Adrenal gland (tissue), 19 donors: ENCODE measurements around the gene SRGAP2B. TPM values are rescaled to one million over a fixed set of nuclear protein-coding genes. Genes with fewer than 3 reads are reported as not detected.
"Not testable (repeated sequence)": the region's sequence is repeated elsewhere in the genome, so short reads cannot be mapped to it uniquely, and the experiment has no call there.

ENCODE experiments used
- DNase-seq, 7 donors: peaks; one replicate each; pipeline ENCODE4 v3.0.0-alpha.2; 2019 to 2020
- H3K27ac ChIP-seq, 5 donors: fragments of 200-600 bp; sonication (generic) in 4 of 5; 1 replicate in 3 of 5; 2 replicates in 2 of 5; pipeline versions ENCODE4 v1.5.1 to v1.8.0; 2016 to 2020; ENCODE audit warnings: mild to moderate bottlenecking in 1 of 5
- H3K27me3 ChIP-seq: fragments of 200-600 bp; 2 replicates; pipeline ENCODE4 v1.8.0; 2021
- H3K36me3 ChIP-seq, 2 donors: fragments of 200-600 bp; replicated peaks in 1 of 2; 1 replicate in 1 of 2; 2 replicates in 1 of 2; pipeline versions ENCODE4 v1.5.1 to v1.8.0; 2018 to 2022
- H3K4me1 ChIP-seq, 2 donors: fragments of 200-600 bp; replicated peaks in 1 of 2; 1 replicate in 1 of 2; 2 replicates in 1 of 2; pipeline versions ENCODE4 v1.5.1 to v1.8.0; 2018 to 2021
- H3K4me3 ChIP-seq, 4 donors: fragments of 200-600 bp; sonication (generic) in 3 of 4; one replicate each; pipeline ENCODE4 v1.5.1; 2016 to 2018
- H3K9me3 ChIP-seq, 3 donors: fragments of 200-600 bp; sonication (generic) in 1 of 3; replicated peaks in 1 of 3; 1 replicate in 2 of 3; 2 replicates in 1 of 3; pipeline versions ENCODE4 v1.5.1 to v1.8.0; 2016 to 2021
- WGBS, 4 donors: extraction: QIAGEN DNeasy Blood & Tissue Kit in 2 of 4; methylation state at CpG; one replicate each; pipeline versions ENCODE4 v1.1.5 to v1.1.7; 2013 to 2017; 5-methylcytosine and 5-hydroxymethylcytosine counted together
- intact Hi-C, 2 donors: fragments of 100-400 bp; cut with DNase I; formaldehyde crosslinking; loops; one replicate each; pipeline versions ENCODE4 v1.14.1 to v1.15.0; 2022 to 2023
- long read RNA-seq, 10 donors: library from polyadenylated mRNA in 3 of 10; unstranded in 2 of 10; stranded (forward) in 1 of 10; transcript quantifications; one replicate each; pipeline ENCODE4 v2.0.0 and lab custom pipeline, GENCODE V29; 2021 to 2026
- polyA plus RNA-seq, 3 donors: library from polyadenylated mRNA; stranded (reverse); fragments of 200-250 nt in 2 of 3; fragments of 350-450 nt in 1 of 3; fragmentation: Illumina TruSeq in 1 of 3; extraction: RNeasy Lipid Tissue Mini Kit (QIAGEN cat#74804) in 1 of 3; gene quantifications; one replicate each; pipeline ENCODE4 v1.2.3, GENCODE V29; 2013 to 2014
- total RNA-seq, 9 donors: library from RNA; depleted of rRNA in 4 of 9; stranded (reverse); fragments of >200 nt in 4 of 9; fragments of 120-200 nt in 1 of 9; fragmentation: NEBNext Ultra II Directional in 1 of 9; extraction: Animal tissue kit (Norgen Biotek cat#: 25700) in 1 of 9; gene quantifications; one replicate each; pipeline versions ENCODE4 v1.1.0 to v1.2.4, GENCODE V29; 2013 to 2023
- donor health status: healthy with polysubstance abuse.
- donor health status: Bipolar disorder and iron deficiency.
- donor health status: DM: yes; HTN: yes; CAD: no.
- donor health status: DM: no; HTN: no; CAD: no.
- donor health status: DM: no; HTN: no; CAD: no.
- donor health status: DM: yes; HTN: yes; CAD: no.

The SRGAP2B gene
- total RNA-seq (10 to 100 TPM; 20.4 to 79.4 (median 40.8) TPM), polyA plus RNA-seq (10 to 100 TPM in 2 of 3 donors, 1 to 10 TPM in 1; 6.0 to 18.0 (median 10.3) TPM)
- long read RNA-seq, donor 1, partial matches to known transcripts, result 0 of 1 reads
- long read RNA-seq, donor 1, other reads (novel, unspliced or antisense), result 0 of 1 reads
- long read RNA-seq, donor 2, partial matches to known transcripts, result 5 of 10 reads
- long read RNA-seq, donor 2, other reads (novel, unspliced or antisense), result 5 of 10 reads
- long read RNA-seq, donor 3, result 0 reads
- long read RNA-seq, donor 4, partial matches to known transcripts, result 1 of 8 reads
- long read RNA-seq, donor 4, other reads (novel, unspliced or antisense), result 7 of 8 reads
- long read RNA-seq, donor 5, partial matches to known transcripts, result 1 of 3 reads
- long read RNA-seq, donor 5, other reads (novel, unspliced or antisense), result 2 of 3 reads
- long read RNA-seq, donor 6, partial matches to known transcripts, result 0 of 10 reads
- long read RNA-seq, donor 6, other reads (novel, unspliced or antisense), result 9 of 10 reads
- long read RNA-seq, donor 7, partial matches to known transcripts, result 5 of 6 reads
- long read RNA-seq, donor 7, other reads (novel, unspliced or antisense), result 0 of 6 reads
- long read RNA-seq, donor 8, result 0 reads
- long read RNA-seq, donor 9, partial matches to known transcripts, result 0 of 1 reads
- long read RNA-seq, donor 9, other reads (novel, unspliced or antisense), result 0 of 1 reads
- long read RNA-seq, donor 10, result 0 reads

DNA sequence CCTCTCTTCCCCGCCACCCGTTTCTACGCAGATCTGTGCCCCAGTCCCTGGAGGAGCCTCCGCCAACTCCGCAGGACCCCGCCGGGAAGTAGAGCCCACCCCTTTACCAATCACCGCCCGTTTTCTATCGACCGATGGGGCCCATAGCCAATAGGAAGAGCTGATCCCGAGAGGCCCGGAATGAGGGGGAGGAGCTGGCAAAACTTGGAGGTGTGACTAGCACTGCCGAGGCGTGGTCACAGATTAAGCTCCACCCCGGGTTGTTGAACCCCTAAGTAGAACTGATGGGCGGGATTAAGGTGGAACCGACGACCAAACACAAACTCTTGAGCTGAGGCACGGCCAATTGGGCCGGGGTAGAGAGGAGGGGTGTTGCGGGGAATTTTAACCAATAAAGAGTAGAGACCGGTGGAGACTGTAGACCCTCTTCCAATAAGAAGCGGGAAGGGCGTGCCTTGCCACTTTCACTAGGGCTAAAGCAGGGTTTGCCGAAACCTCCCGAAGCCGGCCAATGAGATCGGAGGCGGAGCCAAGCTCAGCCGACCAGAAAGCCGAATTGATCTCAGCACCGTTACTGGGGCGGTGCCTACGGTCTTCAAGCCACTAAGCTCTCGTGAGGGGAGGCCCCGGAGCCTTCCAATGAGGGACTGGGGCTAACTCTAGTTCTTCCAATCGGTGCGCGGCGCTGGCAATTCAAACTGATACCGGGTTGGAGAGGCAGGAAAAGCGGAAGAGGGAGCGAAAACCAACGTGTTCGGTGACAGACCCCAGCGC, at the start of gene SRGAP2B, which contains the start of gene FAM72D:
Gene SRGAP2B, minus strand, starts transcription at position 45 of the 774 bp plus-strand sequence. CDS start 2,427 bp downstream, outside the sequence.
Gene FAM72D, plus strand, starts transcription at position 691 of the 774 bp plus-strand sequence. CDS start 874 bp downstream, outside the sequence.
- H3K4me1 ChIP-seq, H3K36me3 ChIP-seq, H3K9me3 ChIP-seq, DNase-seq, H3K27me3 ChIP-seq, intact Hi-C loops: not testable (repeated sequence)
- Histone ChIP-seq H3K4me3 (peak within 1 kb of the TSS in 1 of 4 donors; percentile 50), H3K27ac (peak within 1 kb of the TSS in 2 of 5 donors; percentile 63 to 86)
- WGBS, 4 donors, result no CpG with 5 or more reads among the region's 47 CpGs

DNA sequence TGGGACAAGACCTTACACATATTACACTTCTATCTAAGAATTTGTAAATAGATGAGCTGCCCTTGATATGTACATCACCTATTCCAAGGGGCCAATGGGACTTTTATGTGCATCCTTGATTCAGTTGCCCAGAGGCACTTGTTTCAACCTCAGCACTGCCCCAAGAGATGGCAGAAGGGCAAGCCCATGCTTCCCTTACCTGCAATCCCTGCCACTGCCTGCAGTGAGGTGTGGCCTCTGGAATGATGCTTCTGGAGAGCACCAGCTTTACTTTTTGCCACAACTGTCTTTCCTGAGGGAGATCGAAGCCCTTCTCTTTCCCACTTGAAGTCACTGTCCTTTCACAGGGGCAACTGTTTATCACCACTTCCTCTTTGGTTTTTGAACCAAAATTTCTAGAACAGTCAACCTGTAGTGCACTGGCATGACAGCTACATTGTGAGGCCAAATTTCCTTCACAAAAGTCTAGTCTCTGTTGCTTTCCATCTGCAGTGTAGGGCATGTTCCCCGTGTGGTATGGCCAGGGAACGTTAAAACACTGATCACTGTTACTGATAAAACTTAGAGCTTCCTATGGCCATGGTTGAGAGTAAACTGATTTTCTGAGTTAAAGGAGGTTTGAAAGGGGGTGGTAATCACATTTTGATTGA, 49.3 kb upstream of the SRGAP2B start:
- H3K4me3 ChIP-seq, H3K27me3 ChIP-seq, H3K9me3 ChIP-seq, H3K27ac ChIP-seq, intact Hi-C loops, H3K36me3 ChIP-seq, DNase-seq, H3K4me1 ChIP-seq: not testable (repeated sequence)
- WGBS, 4 donors, result 17 to 54% (median 38%) methylated on average over 1 to 2 of the region's 3 CpGs

DNA sequence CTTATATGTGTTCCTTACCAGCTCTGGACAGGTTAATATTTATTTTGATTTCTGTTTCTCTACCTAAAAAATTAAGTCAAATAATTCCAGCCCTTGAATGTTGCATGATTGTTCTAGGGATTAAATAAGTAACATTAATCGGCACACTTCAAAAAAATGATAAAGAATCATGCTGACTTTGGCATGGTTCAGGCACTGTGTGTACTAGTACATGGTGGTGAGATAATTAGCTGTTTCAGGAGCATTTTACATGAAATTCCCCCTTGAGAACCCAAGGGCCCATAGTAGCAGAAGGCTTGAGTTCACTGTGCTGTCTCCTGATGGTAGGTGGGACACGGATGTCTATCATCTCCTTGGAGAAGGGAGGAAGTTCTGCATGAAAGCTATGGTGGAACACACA, 45.4 kb upstream of the SRGAP2B start:
- H3K9me3 ChIP-seq, H3K4me1 ChIP-seq, H3K27ac ChIP-seq, H3K4me3 ChIP-seq, DNase-seq, intact Hi-C loops, H3K27me3 ChIP-seq, H3K36me3 ChIP-seq: not testable (repeated sequence)
- 71 to 91% methylated on average over 1 of the region's 2 CpGs; no CpG with 5 or more reads in 2 of the 4 donors for WGBS, 4 donors

DNA sequence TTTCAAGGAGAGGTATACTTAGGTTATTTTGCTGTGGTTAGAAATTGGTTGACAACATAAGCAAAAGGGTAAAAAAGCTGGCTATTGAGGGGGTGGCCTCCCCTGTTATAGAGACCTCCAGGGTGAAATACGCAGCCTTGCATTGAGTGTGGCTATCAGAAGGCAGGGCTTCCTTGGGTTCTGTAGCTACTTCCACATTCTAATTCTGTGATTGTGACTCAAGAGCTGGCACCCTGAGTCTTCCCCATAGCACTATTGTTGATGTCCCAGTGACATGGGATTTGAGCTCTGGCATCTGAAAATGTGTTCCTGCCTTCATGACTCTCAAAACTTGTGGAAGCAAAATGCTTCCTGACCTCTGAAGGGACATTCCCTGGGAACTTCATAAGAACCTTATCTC, 39.3 kb upstream of the SRGAP2B start:
- H3K9me3 ChIP-seq, H3K4me1 ChIP-seq, DNase-seq, H3K27ac ChIP-seq, intact Hi-C loops, H3K27me3 ChIP-seq, H3K4me3 ChIP-seq, H3K36me3 ChIP-seq: not testable (repeated sequence)
- WGBS, 4 donors, result no CpG with 5 or more reads among the region's 1 CpG

DNA sequence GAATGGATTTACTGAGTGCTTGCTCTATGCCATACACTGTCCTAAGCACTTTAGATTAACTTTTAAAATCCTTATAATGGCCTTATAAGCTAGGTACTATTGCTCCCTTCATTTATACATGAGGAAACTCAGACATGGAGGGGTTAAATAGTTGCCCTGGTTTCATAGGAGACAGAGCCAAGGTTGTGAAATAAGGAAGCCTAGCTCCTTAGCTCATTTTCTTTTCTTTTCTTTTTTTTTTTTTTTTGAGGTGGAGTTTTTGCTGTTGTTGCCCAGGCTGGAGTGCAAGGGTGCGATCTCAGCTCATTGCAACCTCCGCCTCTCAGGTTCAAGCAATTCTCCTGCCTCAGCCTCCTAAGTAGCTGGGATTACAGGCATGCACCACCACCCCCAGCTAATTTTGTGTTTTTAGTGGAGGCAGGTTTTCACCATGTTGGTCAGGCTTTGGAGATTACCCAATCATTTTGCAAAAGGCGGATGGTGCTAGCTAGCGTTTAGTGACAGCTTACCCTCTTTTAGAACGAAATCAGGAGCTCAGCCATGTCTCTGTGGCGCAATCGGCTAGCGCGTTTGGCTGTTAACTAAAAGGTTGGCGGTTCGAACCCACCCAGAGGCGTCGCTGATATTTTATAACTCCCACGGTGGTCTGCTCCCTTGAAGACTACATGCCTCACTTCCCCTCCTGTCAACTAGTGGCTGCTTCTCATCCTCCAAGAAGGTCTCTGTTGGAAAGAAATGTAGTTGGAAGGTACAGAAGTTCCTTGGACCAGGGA, 33.8 kb upstream of the SRGAP2B start:
- peak in 3 of 7 donors; percentile 4 to 22 (median 16) for DNase-seq
- intact Hi-C loops, result not testable (repeated sequence)
- WGBS, 4 donors, result 41 to 55% (median 46%) methylated on average over 12 to 14 of the region's 14 CpGs

DNA sequence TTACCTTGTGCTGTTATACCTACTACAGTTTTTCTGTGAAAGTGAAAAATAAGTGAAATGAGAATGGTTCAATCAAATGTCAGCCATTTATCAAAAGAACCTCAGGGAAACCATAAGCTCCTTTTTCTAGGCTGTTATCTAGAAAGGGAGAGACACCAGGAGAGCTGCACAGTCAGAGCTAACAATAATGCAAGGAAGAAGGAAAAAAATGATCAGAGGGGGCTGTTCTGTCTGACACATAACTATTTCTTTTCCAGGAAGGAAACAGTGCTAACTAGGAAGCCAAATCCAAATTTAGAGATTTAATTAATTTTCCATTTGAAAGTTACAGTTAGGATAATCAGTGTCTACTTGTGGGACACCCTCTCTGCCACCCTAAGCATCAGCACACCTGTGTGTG, 32.0 kb upstream of the SRGAP2B start:
- DNase-seq, H3K27ac ChIP-seq, intact Hi-C loops, H3K36me3 ChIP-seq, H3K27me3 ChIP-seq, H3K4me3 ChIP-seq, H3K4me1 ChIP-seq, H3K9me3 ChIP-seq: not testable (repeated sequence)

More for the DNA sequence above, 33.8 kb upstream of the SRGAP2B start:
- not testable (repeated sequence) for H3K4me1 ChIP-seq, H3K27me3 ChIP-seq, H3K36me3 ChIP-seq, H3K4me3 ChIP-seq, H3K9me3 ChIP-seq, H3K27ac ChIP-seq

DNA sequence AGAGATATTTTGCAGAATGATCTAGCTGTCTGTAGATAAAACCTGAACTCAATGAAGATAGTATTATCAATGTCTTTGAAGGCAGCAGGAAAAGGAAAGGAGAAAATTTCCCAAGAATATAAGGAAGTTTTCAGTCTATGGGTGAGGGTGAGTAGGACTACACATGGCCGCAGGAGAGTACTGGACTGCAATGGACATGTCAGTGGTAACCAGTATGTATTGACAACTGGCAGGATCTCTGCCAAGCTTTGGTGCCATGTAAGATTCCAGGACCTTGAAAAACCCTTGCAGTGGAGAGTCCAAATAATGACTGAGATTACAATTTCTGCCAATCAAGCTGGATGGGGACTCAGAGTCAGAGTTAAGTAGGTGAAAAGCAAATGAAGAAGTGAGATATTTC, 30.0 kb upstream of the SRGAP2B start:
- H3K4me3 ChIP-seq, intact Hi-C loops, H3K27ac ChIP-seq, H3K36me3 ChIP-seq, H3K27me3 ChIP-seq, DNase-seq, H3K9me3 ChIP-seq, H3K4me1 ChIP-seq: not testable (repeated sequence)
- no CpG with 5 or more reads among the region's 1 CpG for WGBS, 4 donors

DNA sequence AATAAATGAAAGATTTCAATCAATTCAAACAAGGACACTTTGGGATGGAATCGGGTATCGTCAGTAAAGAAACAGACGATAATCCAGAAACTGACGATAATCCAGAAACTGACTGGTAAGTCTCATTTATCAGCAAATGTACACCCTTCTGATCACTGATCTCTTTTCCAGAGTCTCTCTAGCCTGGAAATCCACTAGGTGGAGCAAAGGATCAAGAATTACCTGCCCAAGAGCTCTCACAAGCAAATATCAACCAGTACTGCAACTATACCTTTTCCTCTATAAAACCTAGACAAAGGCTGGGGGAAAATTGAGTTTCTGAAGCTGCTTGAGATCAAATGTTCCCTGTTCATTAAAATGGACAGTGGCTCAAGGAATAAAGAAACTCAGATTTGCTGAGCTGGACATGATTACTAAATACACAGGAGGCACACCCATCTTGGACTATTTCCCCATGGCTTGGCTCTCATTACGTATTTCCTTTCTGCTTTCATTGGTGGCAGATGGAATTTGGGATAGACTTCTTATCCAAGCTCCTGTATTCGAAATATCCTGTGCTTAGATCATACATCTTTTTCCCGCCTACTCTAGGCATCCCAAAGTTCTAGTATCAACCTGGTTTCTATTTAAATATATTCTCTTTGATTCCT, 29.0 kb upstream of the SRGAP2B start:
- H3K4me1 ChIP-seq, H3K36me3 ChIP-seq, DNase-seq, H3K4me3 ChIP-seq, H3K27ac ChIP-seq, H3K27me3 ChIP-seq, intact Hi-C loops, H3K9me3 ChIP-seq: not testable (repeated sequence)
- WGBS, 4 donors, result no CpG with 5 or more reads among the region's 7 CpGs

DNA sequence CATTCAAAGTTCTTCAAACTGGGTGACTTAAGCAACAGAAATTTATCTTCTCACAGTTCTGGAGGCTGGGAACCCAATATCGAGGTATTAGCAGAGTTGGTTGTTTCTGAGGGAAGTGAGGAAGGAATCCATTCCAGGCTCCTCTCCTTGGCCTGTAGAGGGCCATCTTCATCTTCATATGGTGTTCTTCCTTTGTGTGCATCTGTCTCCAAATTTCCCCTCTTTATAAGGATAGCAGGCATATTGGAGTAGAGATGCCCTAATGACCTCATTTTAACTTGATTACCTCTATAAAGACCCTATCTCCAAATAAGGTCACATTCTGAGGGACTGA, 27.9 kb upstream of the SRGAP2B start:
- H3K27me3 ChIP-seq, H3K9me3 ChIP-seq, H3K4me1 ChIP-seq, H3K4me3 ChIP-seq, H3K36me3 ChIP-seq, DNase-seq, H3K27ac ChIP-seq, intact Hi-C loops: not testable (repeated sequence)
- no CpG with 5 or more reads among the region's 1 CpG for WGBS, 4 donors
